GM12872 (cell line): ENCODE data around the gene FGF4.

ENCODE experiments used
- CTCF ChIP-seq: IDR thresholded peaks from 3 replicates; pipeline ENCODE4 v1.5.1; 2011; ENCODE audit warnings: low read depth, mild to moderate bottlenecking, low read length, moderate library complexity; ENCODE audit not compliant: insufficient read depth

The FGF4 gene

GRCh38 chr11:69787457-69787856 is 12.3 kb upstream of the FGF4 start:
- TF ChIP-seq CTCF: no peak

GRCh38 chr11:69781241-69781640 is 6.1 kb upstream of the FGF4 start:
- TF ChIP-seq CTCF: no peak

GRCh38 chr11:69778373-69778772 is 3.2 kb upstream of the FGF4 start:
- TF ChIP-seq CTCF: no peak

GRCh38 chr11:69774354-69775162 is 583 bp downstream of the FGF4 start:
- TF ChIP-seq CTCF: no peak

GRCh38 chr11:69773626-69774353 is 1.4 kb downstream of the FGF4 start:
- no peak for TF ChIP-seq CTCF

GRCh38 chr11:69771466-69771865 is 3.7 kb downstream of the FGF4 start:
- no peak for TF ChIP-seq CTCF

- no peak for TF ChIP-seq CTCF
Observed at GRCh38 chr11:69770540-69770939, 4.6 kb downstream of the FGF4 start.
